ENCODE data around the gene MARCHF2.

DNA sequence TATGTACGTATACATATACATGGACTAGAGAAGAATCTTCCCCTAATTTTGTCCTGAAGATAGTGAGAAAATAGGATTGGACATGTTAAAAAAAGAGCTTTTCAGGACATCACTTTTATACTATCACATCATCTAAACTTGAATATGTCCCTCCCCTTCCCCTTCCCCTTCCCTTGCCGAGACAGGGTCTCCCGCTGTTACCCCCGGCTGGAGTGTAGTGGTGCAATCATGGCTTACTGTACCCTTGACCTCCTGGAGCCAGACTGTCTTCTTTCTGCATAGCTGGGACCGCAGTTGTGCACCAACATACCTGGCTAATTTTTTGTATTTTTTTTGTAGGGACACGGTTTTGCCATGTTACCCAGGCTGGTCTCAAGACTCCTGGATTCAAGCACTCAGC is 38.3 kb downstream of the MARCHF2 start:
- TF ChIP-seq POLR2A (IDR thresholded peaks at IDR 0.05): no peak
- TF ChIP-seq, protein P1, sequence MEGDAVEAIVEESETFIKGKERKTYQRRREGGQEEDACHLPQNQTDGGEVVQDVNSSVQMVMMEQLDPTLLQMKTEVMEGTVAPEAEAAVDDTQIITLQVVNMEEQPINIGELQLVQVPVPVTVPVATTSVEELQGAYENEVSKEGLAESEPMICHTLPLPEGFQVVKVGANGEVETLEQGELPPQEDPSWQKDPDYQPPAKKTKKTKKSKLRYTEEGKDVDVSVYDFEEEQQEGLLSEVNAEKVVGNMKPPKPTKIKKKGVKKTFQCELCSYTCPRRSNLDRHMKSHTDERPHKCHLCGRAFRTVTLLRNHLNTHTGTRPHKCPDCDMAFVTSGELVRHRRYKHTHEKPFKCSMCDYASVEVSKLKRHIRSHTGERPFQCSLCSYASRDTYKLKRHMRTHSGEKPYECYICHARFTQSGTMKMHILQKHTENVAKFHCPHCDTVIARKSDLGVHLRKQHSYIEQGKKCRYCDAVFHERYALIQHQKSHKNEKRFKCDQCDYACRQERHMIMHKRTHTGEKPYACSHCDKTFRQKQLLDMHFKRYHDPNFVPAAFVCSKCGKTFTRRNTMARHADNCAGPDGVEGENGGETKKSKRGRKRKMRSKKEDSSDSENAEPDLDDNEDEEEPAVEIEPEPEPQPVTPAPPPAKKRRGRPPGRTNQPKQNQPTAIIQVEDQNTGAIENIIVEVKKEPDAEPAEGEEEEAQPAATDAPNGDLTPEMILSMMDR (IDR thresholded peaks at IDR 0.05): no peak
